HUES6 (cell line): Measurements from ENCODE around the gene TPSG1.
"Not testable (repeated sequence)": the region's sequence is repeated elsewhere in the genome, so short reads cannot be mapped to it uniquely, and the experiment has no call there.

ENCODE experiments used
- H3K27ac ChIP-seq: 2 replicates; pipeline ENCODE4 v1.7.0; 2013; ENCODE audit warnings: low read depth, mild to moderate bottlenecking, low read length, inconsistent platforms
- H3K27me3 ChIP-seq: 2 replicates; pipeline ENCODE4 v1.6.1; 2013; ENCODE audit warnings: low read length; ENCODE audit not compliant: control insufficient read depth, insufficient read depth
- H3K36me3 ChIP-seq: 2 replicates; pipeline ENCODE4 v1.6.1; 2013; ENCODE audit warnings: low read length; ENCODE audit not compliant: control insufficient read depth, insufficient read depth
- H3K4me1 ChIP-seq: 2 replicates; pipeline ENCODE4 v1.6.1; 2013; ENCODE audit warnings: low read length; ENCODE audit not compliant: control insufficient read depth, insufficient read depth
- H3K4me3 ChIP-seq: 2 replicates; pipeline ENCODE4 v1.5.1; 2013; ENCODE audit warnings: low read depth, low read length
- H3K9ac ChIP-seq: one replicate; pipeline ENCODE4 v1.6.1; 2013; ENCODE audit warnings: mild to moderate bottlenecking, low read length
- H3K9me3 ChIP-seq: 2 replicates; pipeline ENCODE4 v1.6.1; 2013; ENCODE audit warnings: low read depth, low read length; ENCODE audit not compliant: control insufficient read depth, insufficient read depth

Gene TPSG1

GRCh38 chr16:1243907-1244850, 19.1 kb upstream of the TPSG1 start:
- H3K36me3 ChIP-seq, H3K4me1 ChIP-seq, H3K9ac ChIP-seq, H3K4me3 ChIP-seq, H3K9me3 ChIP-seq, H3K27ac ChIP-seq: not testable (repeated sequence)
- H3K27me3 ChIP-seq, result peaks cover 25% of the 10 kb centered on the region

DNA sequence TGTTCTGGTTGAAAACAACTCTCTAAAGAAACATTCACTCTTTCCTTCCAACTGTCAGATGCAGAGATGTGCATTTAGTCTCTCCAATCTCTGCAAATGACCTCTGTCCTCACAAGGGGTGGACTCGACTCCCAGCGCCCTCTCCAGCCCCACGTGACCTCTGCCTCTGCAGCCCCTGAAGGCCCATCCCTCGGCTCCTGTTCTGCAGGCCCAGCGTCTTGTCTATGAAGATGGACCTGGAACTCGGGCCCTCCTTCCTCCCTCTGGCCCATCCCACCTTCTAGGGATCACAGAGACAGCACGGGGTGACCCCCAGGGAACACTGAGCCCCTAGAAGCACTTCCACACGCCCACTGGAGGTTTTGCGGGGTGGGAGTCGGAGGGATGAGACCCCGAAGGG, 18.3 kb upstream of the TPSG1 start:
- H3K36me3 ChIP-seq, H3K9ac ChIP-seq, H3K4me1 ChIP-seq, H3K9me3 ChIP-seq, H3K4me3 ChIP-seq, H3K27ac ChIP-seq: not testable (repeated sequence)
- peaks cover 25% of the 10 kb centered on the region for H3K27me3 ChIP-seq

DNA sequence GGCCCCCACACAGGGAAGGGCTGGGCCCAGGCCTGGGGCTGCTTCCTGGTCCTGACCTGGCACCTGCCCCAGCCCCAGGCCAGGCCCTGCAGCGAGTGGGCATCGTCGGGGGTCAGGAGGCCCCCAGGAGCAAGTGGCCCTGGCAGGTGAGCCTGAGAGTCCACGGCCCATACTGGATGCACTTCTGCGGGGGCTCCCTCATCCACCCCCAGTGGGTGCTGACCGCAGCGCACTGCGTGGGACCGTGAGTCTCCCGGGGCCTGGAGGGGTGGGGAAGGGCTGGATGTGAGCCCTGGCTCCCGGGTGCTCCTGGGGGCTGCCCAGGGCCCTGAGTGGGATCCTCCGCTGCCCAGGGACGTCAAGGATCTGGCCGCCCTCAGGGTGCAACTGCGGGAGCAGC, 16.0 kb upstream of the TPSG1 start:
- not testable (repeated sequence) for H3K4me3 ChIP-seq, H3K4me1 ChIP-seq, H3K36me3 ChIP-seq, H3K9ac ChIP-seq, H3K9me3 ChIP-seq, H3K27ac ChIP-seq
- H3K27me3 ChIP-seq, result peaks cover 14% of the 10 kb centered on the region

DNA sequence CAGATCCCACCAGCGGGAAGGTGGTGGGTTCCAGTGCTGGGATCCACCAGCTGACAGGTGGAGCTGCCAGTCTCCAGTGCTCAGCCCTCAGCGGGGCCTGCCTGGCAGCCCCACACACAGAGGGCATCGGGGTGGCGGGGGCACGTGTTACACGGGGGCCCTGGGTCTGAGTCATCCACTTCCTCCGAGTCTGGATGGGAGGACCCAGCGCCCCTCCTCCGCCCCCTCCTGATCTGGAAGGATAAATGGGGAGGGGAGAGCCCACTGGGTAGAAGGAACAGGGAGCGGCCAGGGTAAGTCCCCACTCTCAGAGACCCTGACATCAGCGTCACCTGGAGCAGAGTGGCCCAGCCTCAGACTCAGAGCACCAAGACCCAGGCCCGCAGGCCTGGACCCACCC, 15.4 kb upstream of the TPSG1 start, which contains the start of gene TPSAB1:
Gene TPSAB1, plus strand, starts transcription at position 270 of the 400 bp plus-strand sequence. CDS start 234 bp downstream, outside the sequence.
- H3K4me3 ChIP-seq, H3K36me3 ChIP-seq, H3K27ac ChIP-seq, H3K9ac ChIP-seq, H3K9me3 ChIP-seq, H3K4me1 ChIP-seq: not testable (repeated sequence)
- H3K27me3 ChIP-seq, result peaks cover 11% of the 10 kb centered on the region

GRCh38 chr16:1239575-1239974, 14.5 kb upstream of the TPSG1 start:
- not testable (repeated sequence) for H3K36me3 ChIP-seq, H3K4me1 ChIP-seq, H3K27ac ChIP-seq, H3K27me3 ChIP-seq, H3K4me3 ChIP-seq, H3K9me3 ChIP-seq, H3K9ac ChIP-seq

DNA sequence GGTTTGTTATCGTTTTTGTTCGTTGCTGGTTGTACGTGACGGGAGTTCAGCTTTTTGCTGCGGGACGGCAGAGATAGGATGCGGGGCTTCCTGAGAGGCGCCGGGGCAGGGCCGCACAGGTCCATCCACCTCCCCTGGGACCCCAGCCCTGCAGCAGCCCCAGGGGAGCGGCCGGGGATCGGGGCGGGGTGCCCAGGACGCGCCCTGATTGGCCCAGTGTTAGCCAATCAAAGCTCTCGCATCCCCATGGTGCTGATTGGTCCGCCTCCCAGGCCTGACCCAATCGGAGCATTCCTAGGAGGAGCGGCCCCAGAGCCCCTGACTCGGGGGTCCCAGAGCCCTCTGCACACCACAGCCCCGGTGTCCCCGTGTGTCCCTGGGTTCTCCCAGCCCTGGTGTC, 13.8 kb upstream of the TPSG1 start:
- H3K9ac ChIP-seq, H3K9me3 ChIP-seq, H3K27me3 ChIP-seq, H3K36me3 ChIP-seq, H3K4me3 ChIP-seq, H3K27ac ChIP-seq, H3K4me1 ChIP-seq: not testable (repeated sequence)

DNA sequence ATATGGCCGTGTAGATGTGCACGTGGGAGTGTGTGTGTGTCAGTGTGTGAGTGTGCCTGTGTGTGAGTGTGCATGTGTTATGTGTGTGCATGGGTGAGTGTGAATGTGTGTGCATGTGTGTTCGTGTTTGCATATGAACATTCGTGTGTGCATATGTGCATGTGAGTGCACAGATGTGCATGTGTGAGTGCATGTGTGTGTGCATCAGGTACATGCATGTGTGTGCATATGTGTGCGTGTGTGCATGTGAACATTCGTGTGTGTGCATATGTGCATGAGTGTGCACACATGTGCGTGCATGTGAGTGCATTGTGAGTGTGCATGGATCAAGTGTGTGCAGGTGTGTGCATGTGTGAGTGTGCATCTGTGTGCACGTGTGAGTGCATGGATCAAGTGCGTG, 12.9 kb upstream of the TPSG1 start:
- Histone ChIP-seq H3K9me3 (no peaks in the 10 kb centered on the region), H3K4me3 (no peak overlapping the region), H3K27me3 (peaks cover 5% of the 10 kb centered on the region), H3K27ac (no peak overlapping the region), H3K4me1 (no peaks in the 10 kb centered on the region), H3K9ac (no peak overlapping the region), H3K36me3 (no peaks in the 10 kb centered on the region)

GRCh38 chr16:1236659-1237058, 11.6 kb upstream of the TPSG1 start:
- H3K9me3 ChIP-seq, H3K27me3 ChIP-seq, H3K27ac ChIP-seq, H3K4me3 ChIP-seq, H3K9ac ChIP-seq, H3K4me1 ChIP-seq, H3K36me3 ChIP-seq: not testable (repeated sequence)

DNA sequence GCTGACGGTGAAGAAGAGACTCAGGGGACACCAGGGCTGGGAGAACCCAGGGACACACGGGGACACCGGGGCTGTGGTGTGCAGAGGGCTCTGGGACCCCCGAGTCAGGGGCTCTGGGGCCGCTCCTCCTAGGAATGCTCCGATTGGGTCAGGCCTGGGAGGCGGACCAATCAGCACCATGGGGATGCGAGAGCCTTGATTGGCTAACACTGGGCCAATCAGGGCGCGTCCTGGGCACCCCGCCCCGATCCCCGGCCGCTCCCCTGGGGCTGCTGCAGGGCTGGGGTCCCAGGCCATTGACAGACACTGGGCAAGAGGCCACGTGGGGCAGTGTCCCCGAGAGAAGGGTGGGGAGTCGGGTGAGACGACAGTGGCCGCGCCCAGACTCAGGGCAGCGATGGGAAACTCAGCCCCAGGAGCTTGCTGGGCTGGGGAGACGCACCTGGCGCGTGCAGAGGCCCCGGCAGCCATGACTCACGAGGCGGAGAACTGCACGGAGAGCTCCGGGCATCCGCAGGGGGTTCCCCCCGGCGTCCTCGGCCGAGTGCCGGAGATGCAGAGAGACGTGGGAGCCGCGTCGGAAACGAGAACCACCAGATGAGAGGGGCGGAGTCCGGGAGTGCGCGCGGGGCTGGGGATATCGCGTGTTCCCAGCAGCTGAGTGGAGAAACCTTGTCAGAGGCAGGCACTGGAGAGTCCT, 7.1 kb upstream of the TPSG1 start:
- H3K9ac ChIP-seq, H3K9me3 ChIP-seq, H3K36me3 ChIP-seq, H3K4me3 ChIP-seq, H3K4me1 ChIP-seq, H3K27ac ChIP-seq, H3K27me3 ChIP-seq: not testable (repeated sequence)

DNA sequence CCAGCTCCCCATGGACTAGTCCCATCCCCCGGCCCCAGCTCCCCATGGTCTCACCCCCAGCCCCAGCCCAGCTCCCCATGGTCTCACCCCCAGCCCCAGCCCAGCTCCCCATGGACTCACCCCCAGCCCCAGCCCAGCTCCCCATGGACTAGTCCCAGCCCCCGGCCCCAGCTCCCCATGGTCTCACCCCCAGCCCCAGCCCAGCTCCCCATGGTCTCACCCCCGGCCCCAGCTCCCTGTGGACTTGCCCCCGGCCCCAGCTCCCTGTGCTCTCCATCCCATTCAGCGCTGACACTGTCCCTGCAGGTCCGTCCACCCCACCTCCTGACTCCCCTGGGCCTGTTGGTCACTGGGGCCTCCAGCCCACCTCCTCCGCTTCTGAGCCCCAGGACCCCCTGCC, 6.2 kb upstream of the TPSG1 start:
- H3K4me1 ChIP-seq, H3K36me3 ChIP-seq, H3K4me3 ChIP-seq, H3K9me3 ChIP-seq, H3K27me3 ChIP-seq, H3K9ac ChIP-seq, H3K27ac ChIP-seq: not testable (repeated sequence)

- H3K36me3 ChIP-seq, H3K9ac ChIP-seq, H3K27ac ChIP-seq, H3K27me3 ChIP-seq, H3K9me3 ChIP-seq, H3K4me3 ChIP-seq, H3K4me1 ChIP-seq: not testable (repeated sequence)
Measured at GRCh38 chr16:1230471-1231212, 5.6 kb upstream of the TPSG1 start.
